ENCODE results near the gene SOX6. TPM values are rescaled to one million over a fixed set of nuclear protein-coding genes. Genes with fewer than 3 reads are reported as not detected.

The SOX6 gene
- total and polyA plus RNA-seq, 12 donors, result 0.71 to 13.9 (median 6.7) TPM

DNA sequence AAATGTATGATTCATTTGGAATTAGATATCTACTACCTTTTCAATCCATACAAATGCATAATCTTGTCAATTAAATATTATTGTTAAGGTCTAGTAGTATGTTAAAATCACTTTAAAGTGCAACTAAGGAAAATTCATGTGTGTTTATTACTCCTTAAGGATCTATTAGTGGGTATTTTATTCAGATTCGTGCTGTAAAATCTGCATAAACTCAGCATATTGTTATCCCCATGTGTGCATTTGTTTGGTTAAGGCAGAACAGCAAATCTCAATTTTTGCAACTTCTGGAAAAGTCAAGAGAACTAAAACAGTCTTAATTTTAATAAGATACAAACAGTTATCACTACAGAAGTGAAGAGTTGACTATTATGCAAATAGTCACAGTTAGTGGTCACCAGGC, 234.5 kb downstream of the SOX6 start:
- H3K36me3 ChIP-seq (replicated peaks in 1 of 2), result no peaks in the 10 kb centered on the region
- no peaks in the 10 kb centered on the region for H3K4me1 ChIP-seq (replicated peaks in 1 of 2)
- WGBS, 4 donors, result 86 to 96% (median 93%) methylated on average over 1 of the region's 1 CpG
- H3K27ac ChIP-seq, result no peak overlapping the region
- intact Hi-C loops (cut with DNase I), result no loop called here
- no peak for DNase-seq
- no peaks in the 10 kb centered on the region for H3K9me3 ChIP-seq (replicated peaks in 1 of 3)
- no peaks in the 10 kb centered on the region for H3K27me3 ChIP-seq
- no peak overlapping the region for H3K4me3 ChIP-seq
- no peak for TF ChIP-seq POLR2A (IDR thresholded peaks at IDR 0.05)
- TF ChIP-seq, protein P1, sequence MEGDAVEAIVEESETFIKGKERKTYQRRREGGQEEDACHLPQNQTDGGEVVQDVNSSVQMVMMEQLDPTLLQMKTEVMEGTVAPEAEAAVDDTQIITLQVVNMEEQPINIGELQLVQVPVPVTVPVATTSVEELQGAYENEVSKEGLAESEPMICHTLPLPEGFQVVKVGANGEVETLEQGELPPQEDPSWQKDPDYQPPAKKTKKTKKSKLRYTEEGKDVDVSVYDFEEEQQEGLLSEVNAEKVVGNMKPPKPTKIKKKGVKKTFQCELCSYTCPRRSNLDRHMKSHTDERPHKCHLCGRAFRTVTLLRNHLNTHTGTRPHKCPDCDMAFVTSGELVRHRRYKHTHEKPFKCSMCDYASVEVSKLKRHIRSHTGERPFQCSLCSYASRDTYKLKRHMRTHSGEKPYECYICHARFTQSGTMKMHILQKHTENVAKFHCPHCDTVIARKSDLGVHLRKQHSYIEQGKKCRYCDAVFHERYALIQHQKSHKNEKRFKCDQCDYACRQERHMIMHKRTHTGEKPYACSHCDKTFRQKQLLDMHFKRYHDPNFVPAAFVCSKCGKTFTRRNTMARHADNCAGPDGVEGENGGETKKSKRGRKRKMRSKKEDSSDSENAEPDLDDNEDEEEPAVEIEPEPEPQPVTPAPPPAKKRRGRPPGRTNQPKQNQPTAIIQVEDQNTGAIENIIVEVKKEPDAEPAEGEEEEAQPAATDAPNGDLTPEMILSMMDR (IDR thresholded peaks at IDR 0.05), result no peak

DNA sequence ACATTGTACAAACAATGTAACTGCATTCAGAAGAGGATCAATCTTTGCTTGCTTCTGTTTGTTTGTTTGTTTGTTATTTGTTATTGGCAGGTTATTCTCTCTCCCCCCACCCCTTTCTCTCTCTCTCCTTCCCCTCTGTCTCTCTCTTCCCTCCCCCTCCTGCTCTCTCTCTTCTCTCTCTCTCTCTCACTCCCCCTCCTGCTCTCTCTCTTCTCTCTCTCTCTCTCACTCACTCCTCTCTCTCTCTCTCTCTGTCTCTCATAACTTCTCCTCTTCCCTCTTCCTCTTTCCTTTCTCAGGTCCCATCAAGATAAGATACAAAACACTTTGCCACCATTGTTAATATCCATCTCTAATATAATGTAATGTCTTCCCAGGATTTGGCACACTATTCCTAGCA, 236.3 kb downstream of the SOX6 start:
- no peak for DNase-seq
- intact Hi-C loops (cut with DNase I), result no loop called here
- no peak overlapping the region for H3K4me3 ChIP-seq
- no peaks in the 10 kb centered on the region for H3K27me3 ChIP-seq
- H3K36me3 ChIP-seq (replicated peaks in 1 of 2), result no peaks in the 10 kb centered on the region
- no peaks in the 10 kb centered on the region for H3K4me1 ChIP-seq (replicated peaks in 1 of 2)
- H3K27ac ChIP-seq, result no peak overlapping the region
- TF ChIP-seq, protein P1 (IDR thresholded peaks at IDR 0.05), result no peak
- TF ChIP-seq POLR2A (IDR thresholded peaks at IDR 0.05), result no peak
- no peaks in the 10 kb centered on the region for H3K9me3 ChIP-seq (replicated peaks in 1 of 3)

DNA sequence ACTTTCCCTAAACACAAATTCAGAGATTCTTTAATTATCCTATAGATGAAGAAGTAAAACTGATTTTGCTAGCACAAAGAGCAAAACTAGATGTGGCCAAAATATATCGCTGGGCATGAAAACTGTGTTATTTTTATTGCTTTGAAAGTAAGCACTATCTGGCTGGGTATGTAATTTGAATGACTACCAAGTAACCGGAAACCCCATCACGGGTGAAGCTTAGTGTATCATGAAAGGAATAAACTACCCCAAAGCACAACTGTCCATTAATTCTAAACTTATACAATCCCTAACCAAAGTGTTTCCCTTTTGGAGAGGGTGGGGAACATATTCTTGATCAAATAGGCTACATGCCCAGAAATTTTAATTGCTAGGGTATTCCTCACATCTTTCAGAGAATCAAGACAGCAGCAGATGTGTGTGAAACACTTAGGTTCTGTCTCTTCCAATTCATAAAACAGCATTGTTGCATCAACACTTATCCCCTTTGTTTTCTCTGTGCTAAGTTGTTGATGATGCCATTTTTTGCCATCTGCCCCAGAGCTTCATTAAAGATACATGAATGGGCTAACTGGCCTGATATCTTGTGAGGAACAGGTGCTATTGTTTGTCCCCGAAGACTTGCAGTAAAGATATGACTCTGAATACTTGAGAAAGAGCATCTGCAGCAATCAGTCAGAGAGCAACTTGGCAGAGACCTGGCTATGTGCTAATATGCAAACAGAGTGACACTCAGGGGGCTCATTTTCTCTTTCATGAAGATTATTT, 238.2 kb downstream of the SOX6 start:
- intact Hi-C loops (cut with DNase I), result no loop called here

GRCh38 chr11:16114978-16115871, 241.1 kb downstream of the SOX6 start:
- Histone ChIP-seq H3K4me3 (no peak overlapping the region), H3K9me3 (replicated peaks in 1 of 3) (no peaks in the 10 kb centered on the region), H3K4me1 (replicated peaks in 1 of 2) (peaks cover 5 to 23% of the 10 kb centered on the region in 2 donors), H3K36me3 (replicated peaks in 1 of 2) (no peaks in the 10 kb centered on the region), H3K27me3 (no peaks in the 10 kb centered on the region), H3K27ac (no peak overlapping the region)
- peak in 2 of 7 donors; percentile 11 to 17 for DNase-seq
- TF ChIP-seq, protein P1 (IDR thresholded peaks at IDR 0.05), result no peak
- no peak for TF ChIP-seq POLR2A (IDR thresholded peaks at IDR 0.05)
- intact Hi-C loops (cut with DNase I), result no loop called here
- WGBS, 4 donors, result 87 to 100% (median 92%) methylated on average over 1 of the region's 1 CpG

More for the DNA sequence above, 238.2 kb downstream of the SOX6 start:
- Histone ChIP-seq H3K27ac (no peak overlapping the region), H3K4me1 (replicated peaks in 1 of 2) (no peaks in the 10 kb centered on the region), H3K9me3 (replicated peaks in 1 of 3) (no peaks in the 10 kb centered on the region), H3K27me3 (no peaks in the 10 kb centered on the region), H3K36me3 (replicated peaks in 1 of 2) (no peaks in the 10 kb centered on the region), H3K4me3 (no peak overlapping the region)
- DNase-seq, result no peak
- TF ChIP-seq, protein P1 (IDR thresholded peaks at IDR 0.05), result no peak
- TF ChIP-seq POLR2A (IDR thresholded peaks at IDR 0.05), result no peak
- 80 to 85% (median 83%) methylated on average over 4 of the region's 4 CpGs for WGBS, 4 donors
